Measurements from ENCODE around the gene TXLNG.
A peak's percentile ranks its signal among the peaks of the same experiment; 100 is the strongest.

Gene TXLNG

GRCh38 chrX:16882169-16882568, 95.9 kb downstream of the TXLNG start:
- no peak for DNase-seq (ENCODE audit: low read depth)
- peak overlapping the region; percentile 52 for H3K4me3 ChIP-seq (ENCODE audit: control insufficient read depth, low read depth, low read length)
- TF ChIP-seq CTCF (conservative IDR thresholded peaks at IDR 0.05; ENCODE audit: control insufficient read depth, insufficient read depth, low read depth, low read length) = no peak

- peak; percentile 69 for DNase-seq (ENCODE audit: low read depth)
- peak; percentile 79 for TF ChIP-seq CTCF (conservative IDR thresholded peaks at IDR 0.05; ENCODE audit: control insufficient read depth, insufficient read depth, low read depth, low read length)
- H3K4me3 ChIP-seq (ENCODE audit: control insufficient read depth, low read depth, low read length) = peak overlapping the region; percentile 52
Measured at GRCh38 chrX:16882702-16883486, 96.6 kb downstream of the TXLNG start.

- TF ChIP-seq CTCF (conservative IDR thresholded peaks at IDR 0.05; ENCODE audit: control insufficient read depth, insufficient read depth, low read depth, low read length) = no peak
- H3K4me3 ChIP-seq (ENCODE audit: control insufficient read depth, low read depth, low read length) = no peak overlapping the region
- DNase-seq (ENCODE audit: low read depth) = no peak
Measured at GRCh38 chrX:16883487-16883804, 97.2 kb downstream of the TXLNG start.

- DNase-seq (ENCODE audit: low read depth) = no peak
- H3K4me3 ChIP-seq (ENCODE audit: control insufficient read depth, low read depth, low read length) = no peak overlapping the region
- no peak for TF ChIP-seq CTCF (conservative IDR thresholded peaks at IDR 0.05; ENCODE audit: control insufficient read depth, insufficient read depth, low read depth, low read length)
Measured at GRCh38 chrX:16885628-16886027, 99.4 kb downstream of the TXLNG start.

GRCh38 chrX:16892504-16893362, 106.5 kb downstream of the TXLNG start:
- TF ChIP-seq CTCF (conservative IDR thresholded peaks at IDR 0.05; ENCODE audit: control insufficient read depth, insufficient read depth, low read depth, low read length) = peak; percentile 93
- no peak overlapping the region for H3K4me3 ChIP-seq (ENCODE audit: control insufficient read depth, low read depth, low read length)
- DNase-seq (ENCODE audit: low read depth) = peak; percentile 82

All from fibroblast of mammary gland (primary cell).